Keratinocyte (primary cell): ENCODE measurements around the gene NPSR1. TPM values are rescaled to one million over a fixed set of nuclear protein-coding genes. Genes with fewer than 3 reads are reported as not detected.

Source experiments
- DNase-seq: peaks from one replicate; pipeline ENCODE4 v3.0.0-alpha.2; 2011; ENCODE audit warnings: low read depth, missing footprints, low spot score
- FAIRE-seq: peaks from 2 replicates; lab custom pipeline; 2011; peaks lifted over from hg19 to GRCh38; lab: Jason Lieb, UNC
- H2AFZ ChIP-seq: 2 replicates; pipeline ENCODE4 v1.6.0; 2012; ENCODE audit warnings: low read length, control low read depth, inconsistent platforms; ENCODE audit not compliant: control insufficient read depth
- H3K27ac ChIP-seq: 2 replicates; pipeline ENCODE4 v1.5.1; 2011; ENCODE audit warnings: low read length; ENCODE audit not compliant: control insufficient read depth, insufficient read depth
- H3K27me3 ChIP-seq: 3 replicates; pipeline ENCODE4 v1.6.0; 2011; ENCODE audit warnings: low read length; ENCODE audit not compliant: control insufficient read depth, insufficient read depth; ENCODE audit errors: extremely low read depth
- H3K36me3 ChIP-seq, 2 experiments: 2 replicates in 1 of 2; 3 replicates in 1 of 2; pipeline ENCODE4 v1.5.1; 2011; ENCODE audit warnings: low read length in 2 of 2, mild to moderate bottlenecking in 1 of 2; ENCODE audit not compliant: control insufficient read depth in 2 of 2, insufficient read depth in 2 of 2; ENCODE audit errors: extremely low read depth in 1 of 2
- H3K4me1 ChIP-seq: 3 replicates; pipeline ENCODE4 v1.5.1; 2011; ENCODE audit warnings: low read length; ENCODE audit not compliant: control insufficient read depth, insufficient read depth; ENCODE audit errors: extremely low read depth
- H3K4me2 ChIP-seq: 3 replicates; pipeline ENCODE4 v1.6.0; 2011; ENCODE audit warnings: low read depth, low read length; ENCODE audit not compliant: control insufficient read depth, insufficient read depth; ENCODE audit errors: extremely low read depth
- H3K4me3 ChIP-seq, 3 experiments: fragments of 200-600 bp in 1 of 3; sonication (generic) in 1 of 3; 2 replicates in 2 of 3; 3 replicates in 1 of 3; pipeline ENCODE4 v1.5.1; 2011 to 2016; ENCODE audit warnings: low read length in 3 of 3, mild to moderate bottlenecking in 3 of 3, control low read depth in 2 of 3, inconsistent platforms in 1 of 3, low read depth in 1 of 3, mixed read lengths in 1 of 3, mixed run types in 1 of 3, moderate library complexity in 1 of 3; ENCODE audit not compliant: control insufficient read depth in 2 of 3, insufficient read depth in 2 of 3; ENCODE audit errors: extremely low read depth in 1 of 3
- H3K79me2 ChIP-seq: 2 replicates; pipeline ENCODE4 v1.6.0; 2012; ENCODE audit warnings: low read length; ENCODE audit not compliant: control insufficient read depth, insufficient read depth
- H3K9ac ChIP-seq: 3 replicates; pipeline ENCODE4 v1.6.0; 2011; ENCODE audit warnings: low read length; ENCODE audit not compliant: control insufficient read depth, insufficient read depth; ENCODE audit errors: extremely low read depth
- H3K9me1 ChIP-seq: 3 replicates; pipeline ENCODE4 v1.6.0; 2011; ENCODE audit warnings: low read length; ENCODE audit not compliant: control insufficient read depth, insufficient read depth; ENCODE audit errors: extremely low read depth
- H3K9me3 ChIP-seq: 2 replicates; pipeline ENCODE4 v1.5.1; 2012; ENCODE audit warnings: low read depth, low read length; ENCODE audit not compliant: control insufficient read depth
- H4K20me1 ChIP-seq: 3 replicates; pipeline ENCODE4 v1.6.0; 2011; ENCODE audit warnings: low read length; ENCODE audit not compliant: control insufficient read depth, insufficient read depth; ENCODE audit errors: extremely low read depth
- EZH2 ChIP-seq: IDR thresholded peaks from one replicate; pipeline ENCODE4 v1.6.1; 2012; ENCODE audit warnings: inconsistent platforms, mild to moderate bottlenecking, low read length, moderate library complexity
- dilution Hi-C: fragments of 300-500 bp; cut with MboI; formaldehyde crosslinking; loops from one replicate; pipeline ENCODE4 v1.7.0; 2020; ENCODE audit warnings: low sequenced_read_pairs; ENCODE audit not compliant: extremely low pct_ligation_motif_present
- polyA plus RNA-seq, 5 experiments: library from polyadenylated mRNA; depleted of rRNA in 3 of 5; stranded (reverse) in 3 of 5; stranded (forward) in 1 of 5; unstranded in 1 of 5; fragments of >200 nt; gene quantifications; 1 replicate in 1 of 5; 2 replicates in 3 of 5; 3 replicates in 1 of 5; pipeline versions ENCODE4 v1.2.1 to v1.2.3, GENCODE V29; 2011 to 2012; ENCODE audit warnings: missing spikeins in 2 of 5, low read depth in 1 of 5, low replicate concordance in 1 of 5
- TF ChIP-seq, protein P1 (sequence below), 3 experiments: IDR thresholded peaks in 1 of 3; conservative IDR thresholded peaks in 1 of 3; optimal IDR thresholded peaks in 1 of 3; 2 replicates in 2 of 3; 3 replicates in 1 of 3; pipeline versions ENCODE3 to v1.5.1; 2011; ENCODE audit warnings: low read length in 3 of 3, mild to moderate bottlenecking in 3 of 3, moderate library complexity in 2 of 3, control low read depth in 1 of 3, inconsistent platforms in 1 of 3; ENCODE audit not compliant: insufficient read depth in 2 of 3; ENCODE audit errors: extremely low read depth in 1 of 3

Gene NPSR1
- polyA plus RNA-seq, 1 donor (not counting 4 experiments of a cell fraction or from before 2014, with no cell fraction given) = not detected

DNA sequence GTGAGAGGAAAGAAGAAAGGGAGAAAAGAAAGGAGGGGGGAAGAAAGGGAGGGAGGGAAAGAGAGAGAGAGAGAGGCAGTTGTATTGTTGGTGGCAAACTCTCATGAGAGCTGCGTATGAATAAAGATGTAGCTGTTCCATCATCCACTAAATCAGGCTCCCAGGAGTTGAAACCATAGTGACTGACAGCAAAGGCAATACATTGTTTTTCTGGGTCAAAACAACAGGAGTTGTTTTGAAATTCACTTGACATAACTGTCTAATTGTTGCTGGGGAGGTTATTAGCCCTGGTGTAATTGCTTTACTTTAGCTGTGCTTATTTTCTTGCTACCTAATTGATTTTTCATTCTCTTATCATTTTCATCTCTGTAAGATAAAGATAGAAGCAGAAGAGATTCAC is 173.4 kb downstream of the NPSR1 start:
- H3K4me2 ChIP-seq = no peak overlapping the region
- no peak overlapping the region for H2AFZ ChIP-seq
- H3K27me3 ChIP-seq = no peaks in the 10 kb centered on the region
- no peaks in the 10 kb centered on the region for H3K36me3 ChIP-seq
- no peaks in the 10 kb centered on the region for H3K4me1 ChIP-seq
- H4K20me1 ChIP-seq = no peaks in the 10 kb centered on the region
- no peak overlapping the region for H3K9ac ChIP-seq
- no peak for TF ChIP-seq EZH2
- TF ChIP-seq, protein P1, sequence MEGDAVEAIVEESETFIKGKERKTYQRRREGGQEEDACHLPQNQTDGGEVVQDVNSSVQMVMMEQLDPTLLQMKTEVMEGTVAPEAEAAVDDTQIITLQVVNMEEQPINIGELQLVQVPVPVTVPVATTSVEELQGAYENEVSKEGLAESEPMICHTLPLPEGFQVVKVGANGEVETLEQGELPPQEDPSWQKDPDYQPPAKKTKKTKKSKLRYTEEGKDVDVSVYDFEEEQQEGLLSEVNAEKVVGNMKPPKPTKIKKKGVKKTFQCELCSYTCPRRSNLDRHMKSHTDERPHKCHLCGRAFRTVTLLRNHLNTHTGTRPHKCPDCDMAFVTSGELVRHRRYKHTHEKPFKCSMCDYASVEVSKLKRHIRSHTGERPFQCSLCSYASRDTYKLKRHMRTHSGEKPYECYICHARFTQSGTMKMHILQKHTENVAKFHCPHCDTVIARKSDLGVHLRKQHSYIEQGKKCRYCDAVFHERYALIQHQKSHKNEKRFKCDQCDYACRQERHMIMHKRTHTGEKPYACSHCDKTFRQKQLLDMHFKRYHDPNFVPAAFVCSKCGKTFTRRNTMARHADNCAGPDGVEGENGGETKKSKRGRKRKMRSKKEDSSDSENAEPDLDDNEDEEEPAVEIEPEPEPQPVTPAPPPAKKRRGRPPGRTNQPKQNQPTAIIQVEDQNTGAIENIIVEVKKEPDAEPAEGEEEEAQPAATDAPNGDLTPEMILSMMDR (optimal IDR thresholded peaks at IDR 0.05 in 1 of 3, IDR thresholded peaks at IDR 0.05 in 1 of 3, conservative IDR thresholded peaks at IDR 0.05 in 1 of 3; ENCODE audit: extremely low read depth in 1 of 3, insufficient read depth in 2 of 3, low read length in 3 of 3) = no peak
- no peaks in the 10 kb centered on the region for H3K9me3 ChIP-seq
- H3K9me1 ChIP-seq = no peaks in the 10 kb centered on the region
- H3K4me3 ChIP-seq = no peak overlapping the region
- dilution Hi-C loops = no loop called here
- DNase-seq (no peak), FAIRE-seq (no peak)
- no peaks in the 10 kb centered on the region for H3K79me2 ChIP-seq
- no peak overlapping the region for H3K27ac ChIP-seq

- FAIRE-seq (no peak), DNase-seq (no peak)
- TF ChIP-seq, protein P1 (optimal IDR thresholded peaks at IDR 0.05 in 1 of 3, IDR thresholded peaks at IDR 0.05 in 1 of 3, conservative IDR thresholded peaks at IDR 0.05 in 1 of 3; ENCODE audit: extremely low read depth in 1 of 3, insufficient read depth in 2 of 3, low read length in 3 of 3) = no peak
- no peak for TF ChIP-seq EZH2
- H3K9me3 ChIP-seq = no peaks in the 10 kb centered on the region
- H4K20me1 ChIP-seq = no peaks in the 10 kb centered on the region
- no peaks in the 10 kb centered on the region for H3K27me3 ChIP-seq
- H3K27ac ChIP-seq = no peak overlapping the region
- H3K79me2 ChIP-seq = no peaks in the 10 kb centered on the region
- H3K9ac ChIP-seq = no peak overlapping the region
- no peak overlapping the region for H3K4me3 ChIP-seq
- H3K9me1 ChIP-seq = no peaks in the 10 kb centered on the region
- H3K4me1 ChIP-seq = no peaks in the 10 kb centered on the region
- H3K36me3 ChIP-seq = no peaks in the 10 kb centered on the region
- H3K4me2 ChIP-seq = no peak overlapping the region
- H2AFZ ChIP-seq = no peak overlapping the region
- dilution Hi-C loops = no loop called here
Observed at GRCh38 chr7:34832020-34832419, 174.0 kb downstream of the NPSR1 start.
